Measurements from ENCODE around the gene TESK1.
"Not testable (repeated sequence)": the region's sequence is repeated elsewhere in the genome, so short reads cannot be mapped to it uniquely, and the experiment has no call there.

The TESK1 gene

DNA sequence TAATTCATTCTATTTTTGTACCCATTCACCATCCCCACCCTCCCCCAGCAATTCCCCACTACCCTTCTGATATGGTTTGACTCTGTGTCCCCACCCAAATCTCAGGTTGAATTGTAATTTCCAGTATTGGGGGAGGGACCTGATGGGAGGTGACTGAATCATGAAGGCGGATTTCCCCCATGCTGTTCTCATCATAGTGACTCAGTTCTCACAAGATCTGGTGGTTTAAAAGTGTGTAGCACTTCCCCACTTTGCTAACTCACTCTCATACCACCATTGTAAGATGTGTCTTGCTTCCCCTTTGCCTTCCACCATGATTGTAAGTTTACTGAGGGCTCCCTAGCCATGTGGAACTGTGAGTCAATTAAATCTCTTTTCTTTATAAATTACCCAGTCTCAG lies 25.9 kb upstream of the TESK1 start:
- no peak for DNase-seq (ENCODE audit: extremely low spot score)
- CTCF ChIA-PET, result interaction anchor here (0.9 kb wide), 1 partner anchor 26 kb away, joined by 4 read pairs; no protein-coding TSS in a partner anchor
- TF ChIP-seq, protein P1, sequence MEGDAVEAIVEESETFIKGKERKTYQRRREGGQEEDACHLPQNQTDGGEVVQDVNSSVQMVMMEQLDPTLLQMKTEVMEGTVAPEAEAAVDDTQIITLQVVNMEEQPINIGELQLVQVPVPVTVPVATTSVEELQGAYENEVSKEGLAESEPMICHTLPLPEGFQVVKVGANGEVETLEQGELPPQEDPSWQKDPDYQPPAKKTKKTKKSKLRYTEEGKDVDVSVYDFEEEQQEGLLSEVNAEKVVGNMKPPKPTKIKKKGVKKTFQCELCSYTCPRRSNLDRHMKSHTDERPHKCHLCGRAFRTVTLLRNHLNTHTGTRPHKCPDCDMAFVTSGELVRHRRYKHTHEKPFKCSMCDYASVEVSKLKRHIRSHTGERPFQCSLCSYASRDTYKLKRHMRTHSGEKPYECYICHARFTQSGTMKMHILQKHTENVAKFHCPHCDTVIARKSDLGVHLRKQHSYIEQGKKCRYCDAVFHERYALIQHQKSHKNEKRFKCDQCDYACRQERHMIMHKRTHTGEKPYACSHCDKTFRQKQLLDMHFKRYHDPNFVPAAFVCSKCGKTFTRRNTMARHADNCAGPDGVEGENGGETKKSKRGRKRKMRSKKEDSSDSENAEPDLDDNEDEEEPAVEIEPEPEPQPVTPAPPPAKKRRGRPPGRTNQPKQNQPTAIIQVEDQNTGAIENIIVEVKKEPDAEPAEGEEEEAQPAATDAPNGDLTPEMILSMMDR (IDR thresholded peaks at IDR 0.05; ENCODE audit: control extremely low read depth, extremely low read depth, low read depth, missing control alignments), result no peak
- POLR2A ChIA-PET, result no interaction called here

DNA sequence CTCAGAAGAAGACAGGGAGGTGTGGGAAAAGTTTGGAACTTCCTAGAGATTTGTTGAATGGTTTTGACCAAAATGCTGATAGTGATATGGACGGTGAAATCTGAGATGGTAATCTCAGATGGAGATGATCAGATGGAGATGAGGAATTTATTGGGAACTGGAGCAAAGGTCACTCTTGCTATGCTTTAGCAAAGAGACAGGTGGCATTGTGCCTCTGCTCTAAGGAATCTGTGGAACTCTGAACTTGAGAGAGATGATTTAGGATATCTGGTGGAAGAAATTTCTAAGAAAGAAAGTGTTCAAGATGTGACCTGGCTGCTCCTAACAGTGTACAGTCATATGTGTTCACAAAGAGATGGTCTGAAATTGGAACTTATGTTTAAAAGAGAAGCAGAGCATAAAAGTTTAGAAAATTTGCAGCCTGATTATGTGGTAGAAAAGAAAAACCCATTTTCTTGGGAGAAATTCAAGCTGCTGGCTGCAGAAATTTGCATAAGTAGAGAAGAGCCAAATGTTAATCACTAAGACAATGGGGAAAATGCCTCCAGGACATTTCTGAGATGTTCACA lies 25.3 kb upstream of the TESK1 start:
- CTCF ChIA-PET, result not testable (repeated sequence)

DNA sequence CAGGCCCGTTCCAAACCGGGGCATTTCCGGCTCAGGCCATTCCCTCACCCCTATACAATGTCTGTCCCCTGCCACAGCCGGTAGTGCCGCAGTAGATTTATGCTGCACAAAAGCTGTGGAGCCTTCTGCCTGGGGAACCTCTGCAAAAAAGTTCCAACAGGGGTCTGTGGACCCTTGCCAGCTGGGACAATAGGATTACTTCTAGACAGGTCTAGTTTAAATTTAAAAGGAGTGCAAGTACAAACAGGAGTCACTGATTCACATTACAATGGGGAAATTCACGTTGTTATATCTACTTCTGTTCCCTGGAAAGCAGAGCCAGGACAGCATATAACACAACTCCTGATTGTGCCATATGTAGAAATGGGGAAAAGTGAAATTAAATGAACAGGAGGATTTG lies 21.5 kb upstream of the TESK1 start:
- POLR2A ChIA-PET; DNase-seq (ENCODE audit: extremely low spot score); CTCF ChIA-PET: not testable (repeated sequence)

More for the DNA sequence above, 25.3 kb upstream of the TESK1 start:
- POLR2A ChIA-PET; DNase-seq (ENCODE audit: extremely low spot score): not testable (repeated sequence)

GRCh38 chr9:35584681-35585080 lies 20.4 kb upstream of the TESK1 start:
- POLR2A ChIA-PET; DNase-seq (ENCODE audit: extremely low spot score); CTCF ChIA-PET: not testable (repeated sequence)

GRCh38 chr9:35588506-35588905 lies 16.6 kb upstream of the TESK1 start:
- DNase-seq (ENCODE audit: extremely low spot score); POLR2A ChIA-PET; CTCF ChIA-PET: not testable (repeated sequence)

- ChIA-PET CTCF (interaction anchor here (1.9 kb wide), 1 partner anchor 10 kb away, joined by 6 read pairs; no protein-coding TSS in a partner anchor), POLR2A (no interaction called here)
- TF ChIP-seq, protein P1 (IDR thresholded peaks at IDR 0.05; ENCODE audit: control extremely low read depth, extremely low read depth, low read depth, missing control alignments), result no peak
- DNase-seq (ENCODE audit: extremely low spot score), result no peak
Observed at GRCh38 chr9:35593581-35593980, 11.5 kb upstream of the TESK1 start.

GRCh38 chr9:35594471-35594870 lies 10.6 kb upstream of the TESK1 start:
- POLR2A ChIA-PET, result no interaction called here
- TF ChIP-seq, protein P1 (IDR thresholded peaks at IDR 0.05; ENCODE audit: control extremely low read depth, extremely low read depth, low read depth, missing control alignments), result no peak
- DNase-seq (ENCODE audit: extremely low spot score), result no peak
- CTCF ChIA-PET, result interaction anchor here (1.4 kb wide), 1 partner anchor 9 kb away, joined by 4 read pairs; no protein-coding TSS in a partner anchor

DNA sequence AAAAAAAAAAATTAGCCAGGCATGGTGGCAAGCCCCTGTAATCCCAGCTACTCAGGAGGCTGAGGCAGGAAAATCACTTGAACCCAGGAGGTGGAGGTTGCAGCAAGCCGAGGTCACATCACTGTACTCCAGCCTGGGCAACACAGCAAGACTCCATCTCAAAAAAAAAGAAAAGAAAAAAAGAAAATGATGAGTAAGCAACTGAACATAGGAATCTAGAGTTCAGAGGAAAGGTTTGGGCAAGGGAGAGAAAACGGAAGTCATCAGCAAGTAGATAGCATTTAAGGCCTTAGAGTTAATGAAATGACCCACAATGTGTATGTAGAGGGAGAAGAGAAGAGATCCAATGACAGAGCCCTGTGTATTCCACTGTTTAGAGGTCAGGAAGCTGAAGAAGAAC lies 8.2 kb upstream of the TESK1 start:
- DNase-seq (ENCODE audit: extremely low spot score); POLR2A ChIA-PET; CTCF ChIA-PET: not testable (repeated sequence)

DNA sequence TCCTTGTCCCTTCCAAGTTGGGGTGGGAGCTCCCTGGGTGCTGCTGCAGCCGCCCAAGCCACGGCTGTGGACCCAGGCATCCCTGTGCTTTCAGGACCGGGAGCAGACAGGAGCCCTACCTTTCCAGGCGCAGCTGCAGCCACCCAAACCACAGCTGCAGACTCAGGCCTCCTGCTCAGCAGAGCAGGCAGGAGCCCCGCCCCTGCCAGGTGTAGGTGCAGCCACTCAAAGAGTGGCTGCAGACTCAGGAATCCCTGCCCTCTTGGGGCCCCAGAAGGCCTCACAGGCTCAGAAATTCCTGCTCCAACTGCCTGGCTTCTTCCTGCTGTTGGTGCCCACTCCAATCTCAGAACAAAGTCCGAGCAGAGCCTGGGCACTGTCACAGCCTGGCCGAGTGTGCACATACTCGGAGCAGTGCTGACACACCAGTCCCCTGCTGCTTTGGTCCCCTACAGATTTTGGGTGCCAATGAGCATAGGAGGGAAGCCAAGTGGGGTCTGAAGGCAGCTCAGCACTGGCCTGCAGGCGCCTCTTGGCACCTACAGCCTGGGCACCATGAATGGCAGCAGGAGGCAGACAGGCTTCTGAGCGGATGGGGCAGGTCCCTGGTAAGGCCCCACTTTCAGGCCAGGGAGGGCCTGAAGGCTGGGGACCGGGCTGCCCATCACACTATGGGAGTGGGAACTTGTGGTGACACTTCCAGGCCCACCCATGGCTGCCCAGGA lies 6.0 kb upstream of the TESK1 start:
- CTCF ChIA-PET, result interaction anchor here (0.7 to 2.7 kb wide), 13 partner anchors 12 to 484 kb away, joined by 3 to 14 read pairs (median 4); partner anchors contain the start of genes ATOSB, CCDC107, CREB3 and RMRP
- DNase-seq (ENCODE audit: extremely low spot score), result no peak
- POLR2A ChIA-PET, result no interaction called here
- TF ChIP-seq, protein P1 (IDR thresholded peaks at IDR 0.05; ENCODE audit: control extremely low read depth, extremely low read depth, low read depth, missing control alignments), result no peak

All from GM10248 (cell line).